ENCODE measurements around the gene ATF7. TPM values are rescaled to one million over a fixed set of nuclear protein-coding genes. Genes with fewer than 3 reads are reported as not detected.
"Not testable (repeated sequence)": the region's sequence is repeated elsewhere in the genome, so short reads cannot be mapped to it uniquely, and the experiment has no call there.

The ATF7 gene
- total RNA-seq, 1 donor from 2014 or later, result 31.5 TPM

DNA sequence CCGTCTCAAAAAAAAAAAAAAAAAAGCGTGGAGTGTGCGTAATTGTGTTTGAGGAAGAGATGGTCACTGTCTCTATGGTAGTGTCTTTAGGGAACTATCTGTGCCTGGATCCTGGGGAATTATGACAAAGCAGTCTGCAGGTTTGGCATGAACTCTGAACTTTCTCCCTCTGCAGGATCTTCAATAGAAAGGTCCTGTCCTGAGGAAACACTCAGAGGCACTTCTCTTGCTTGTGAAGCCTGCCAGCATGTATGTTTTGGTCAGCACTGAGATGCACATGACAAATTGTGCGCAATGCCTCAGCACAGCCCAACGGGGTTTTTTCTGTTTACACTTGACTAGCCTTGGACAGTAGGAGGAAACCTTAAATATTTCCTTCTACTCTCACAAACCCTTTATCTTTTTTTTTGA is 46.6 kb downstream of the ATF7 start:
- Mint-ChIP-seq H3K4me3 (no peak overlapping the region), H3K9me3 (no peaks in the 10 kb centered on the region), H3K36me3 (ENCODE audit: low read depth) (peaks cover 16% of the 10 kb centered on the region), H3K27me3 (no peaks in the 10 kb centered on the region), H3K4me1 (peaks cover 25% of the 10 kb centered on the region), H3K27ac (no peak overlapping the region)
- intact Hi-C loops (cut with micrococcal nuclease), result no loop called here
- DNase-seq, result no peak

DNA sequence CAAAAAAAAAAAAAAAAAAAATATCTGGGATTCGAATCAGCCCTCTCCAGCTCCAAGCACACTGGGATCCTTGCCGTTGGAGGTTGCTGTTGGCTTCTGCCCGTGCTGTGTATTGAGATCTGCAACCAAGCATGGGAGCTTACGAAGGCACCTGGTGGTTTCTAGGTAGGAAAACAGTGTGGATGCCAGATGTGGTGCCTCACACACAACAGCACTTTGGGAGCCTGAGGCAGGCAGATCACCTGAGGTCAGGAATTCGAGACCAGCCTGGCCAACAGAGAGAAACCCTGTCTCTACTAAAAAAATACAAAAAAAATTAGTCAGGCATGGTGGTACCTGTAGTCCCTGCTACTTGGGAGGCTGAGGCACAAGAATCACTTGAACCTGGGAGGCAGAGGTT is 47.4 kb downstream of the ATF7 start:
- no peaks in the 10 kb centered on the region for H3K9me3 Mint-ChIP-seq
- H3K27ac Mint-ChIP-seq, result peak overlapping the region; percentile 20
- no peak for DNase-seq
- intact Hi-C loops (cut with micrococcal nuclease), result no loop called here
- peaks cover 19% of the 10 kb centered on the region for H3K36me3 Mint-ChIP-seq (ENCODE audit: low read depth)
- H3K4me1 Mint-ChIP-seq, result peaks cover 27% of the 10 kb centered on the region
- H3K27me3 Mint-ChIP-seq, result no peaks in the 10 kb centered on the region
- no peak overlapping the region for H3K4me3 Mint-ChIP-seq

DNA sequence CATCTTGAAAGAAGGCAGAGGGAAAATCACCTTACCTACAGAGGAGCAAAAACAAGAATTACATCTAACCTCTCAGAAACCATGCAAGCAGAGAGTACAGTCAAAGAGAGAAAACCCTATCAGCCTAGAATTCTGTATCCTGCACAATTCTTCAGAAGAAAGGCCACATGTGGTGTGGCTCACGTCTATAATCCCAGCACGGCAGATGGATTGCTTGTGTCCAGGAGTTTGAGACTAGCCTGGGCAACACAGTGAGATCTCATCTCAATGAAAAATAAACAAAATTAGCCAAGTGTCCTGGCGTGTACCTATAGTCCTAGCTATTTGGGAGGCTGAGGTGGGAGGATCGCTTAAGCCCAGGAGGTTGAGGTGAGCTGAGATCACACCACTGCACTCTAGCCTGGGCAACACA is 48.2 kb downstream of the ATF7 start:
- H3K27ac Mint-ChIP-seq, result peak overlapping the region; percentile 56

DNA sequence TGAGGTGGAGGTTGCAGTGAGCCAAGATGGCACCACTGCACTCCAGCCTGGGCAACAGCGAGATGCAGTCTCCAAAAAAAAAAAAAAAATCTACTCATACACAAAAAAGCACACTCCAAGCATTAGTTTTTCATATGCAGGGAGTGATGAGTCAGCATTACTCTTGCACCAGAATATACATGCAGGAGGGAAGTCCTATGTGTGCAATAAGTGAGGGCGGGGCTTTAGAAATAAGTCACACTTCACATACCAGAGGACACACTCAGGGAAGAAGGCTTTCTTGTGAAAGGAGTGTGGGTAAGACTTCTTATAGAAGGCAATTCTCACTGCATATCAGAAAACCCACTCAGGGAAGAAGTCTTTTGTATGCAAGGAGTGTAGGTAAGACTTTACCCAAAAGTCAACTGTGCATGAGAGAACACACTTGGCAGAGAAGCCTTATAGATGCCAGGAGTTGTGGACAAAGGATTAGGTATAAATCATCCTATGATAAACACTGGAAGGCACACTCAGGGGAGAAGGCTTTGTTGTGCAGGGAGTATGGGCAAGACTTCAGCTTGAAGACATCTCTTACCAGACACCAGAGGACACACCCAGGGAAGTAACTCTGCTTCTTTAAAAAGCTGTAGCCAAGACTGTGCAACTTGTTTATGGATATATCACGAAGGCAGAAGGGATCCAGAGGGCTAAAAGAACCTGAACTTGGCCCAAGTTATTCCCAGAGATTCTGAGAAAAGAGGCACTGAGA is 50.5 kb downstream of the ATF7 start:
- intact Hi-C loops (cut with micrococcal nuclease), result no loop called here
- Mint-ChIP-seq H3K36me3 (ENCODE audit: low read depth) (peaks cover 21% of the 10 kb centered on the region), H3K9me3 (no peaks in the 10 kb centered on the region), H3K4me3 (no peak overlapping the region), H3K27me3 (no peaks in the 10 kb centered on the region), H3K4me1 (peaks cover 35% of the 10 kb centered on the region), H3K27ac (no peak overlapping the region)
- no peak for DNase-seq

More for the DNA sequence above, 48.2 kb downstream of the ATF7 start:
- no peak for DNase-seq
- intact Hi-C loops (cut with micrococcal nuclease), result no loop called here
- Mint-ChIP-seq H3K4me1 (peaks cover 27% of the 10 kb centered on the region), H3K27me3 (no peaks in the 10 kb centered on the region), H3K9me3 (no peaks in the 10 kb centered on the region), H3K4me3 (peak overlapping the region; percentile 18), H3K36me3 (ENCODE audit: low read depth) (peaks cover 17% of the 10 kb centered on the region)

DNA sequence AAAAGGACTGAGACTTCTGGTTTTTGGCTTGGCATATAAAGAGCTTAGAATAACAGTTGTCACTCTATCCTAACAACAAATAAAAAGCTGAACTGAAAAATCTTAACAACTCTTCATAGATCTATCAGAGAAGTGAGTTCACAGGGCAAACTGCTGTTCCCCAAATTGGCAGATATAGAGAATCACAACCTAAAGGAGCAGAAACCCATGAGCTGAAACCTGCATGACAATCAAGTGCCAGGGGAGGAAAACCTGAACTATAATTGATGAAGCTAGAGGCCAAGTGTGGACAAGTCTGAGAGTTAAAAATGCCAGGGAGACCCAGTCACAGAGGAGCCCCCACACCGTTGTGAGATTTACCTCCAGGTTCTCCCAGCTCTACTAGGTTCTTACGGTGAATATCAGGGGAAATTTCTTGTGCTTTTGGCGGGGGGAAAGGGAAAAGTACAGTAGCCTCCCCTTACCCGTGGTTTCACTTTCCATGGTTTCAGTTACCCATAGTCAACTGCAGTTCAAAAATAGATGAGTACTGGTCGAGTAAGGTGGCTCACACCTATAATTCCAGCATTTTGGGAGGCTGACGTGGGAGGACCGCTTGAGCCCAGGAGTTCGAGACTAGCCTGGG is 53.9 kb downstream of the ATF7 start:
- H3K4me1 Mint-ChIP-seq, result peaks cover 24% of the 10 kb centered on the region
- intact Hi-C loops (cut with micrococcal nuclease), result no loop called here

DNA sequence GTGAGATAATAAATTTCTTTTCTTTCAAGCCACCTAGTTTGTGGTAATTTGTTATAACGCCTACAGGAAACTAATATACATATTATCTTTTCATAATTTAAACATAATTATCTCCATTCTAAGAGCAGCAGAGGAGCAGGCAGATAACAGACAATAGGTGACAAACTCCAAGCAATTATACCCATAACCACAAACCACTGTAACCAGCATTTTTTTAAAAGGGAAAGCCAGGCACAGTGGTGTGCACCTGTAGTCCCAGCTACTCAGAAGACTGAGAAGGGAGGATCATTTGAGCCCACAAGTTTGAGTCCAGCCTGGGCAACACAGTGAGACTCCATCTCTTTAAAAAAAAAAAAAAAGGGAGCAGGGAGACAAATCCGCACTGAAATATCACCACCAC is 54.9 kb downstream of the ATF7 start:
- no peaks in the 10 kb centered on the region for H3K27me3 Mint-ChIP-seq
- H3K36me3 Mint-ChIP-seq (ENCODE audit: low read depth), result peaks cover 18% of the 10 kb centered on the region

More for the DNA sequence above, 53.9 kb downstream of the ATF7 start:
- no peak for DNase-seq
- Mint-ChIP-seq H3K9me3 (no peaks in the 10 kb centered on the region), H3K27ac (peak overlapping the region; percentile 35), H3K4me3 (peak overlapping the region; percentile 5), H3K36me3 (ENCODE audit: low read depth) (peaks cover 18% of the 10 kb centered on the region), H3K27me3 (no peaks in the 10 kb centered on the region)

DNA sequence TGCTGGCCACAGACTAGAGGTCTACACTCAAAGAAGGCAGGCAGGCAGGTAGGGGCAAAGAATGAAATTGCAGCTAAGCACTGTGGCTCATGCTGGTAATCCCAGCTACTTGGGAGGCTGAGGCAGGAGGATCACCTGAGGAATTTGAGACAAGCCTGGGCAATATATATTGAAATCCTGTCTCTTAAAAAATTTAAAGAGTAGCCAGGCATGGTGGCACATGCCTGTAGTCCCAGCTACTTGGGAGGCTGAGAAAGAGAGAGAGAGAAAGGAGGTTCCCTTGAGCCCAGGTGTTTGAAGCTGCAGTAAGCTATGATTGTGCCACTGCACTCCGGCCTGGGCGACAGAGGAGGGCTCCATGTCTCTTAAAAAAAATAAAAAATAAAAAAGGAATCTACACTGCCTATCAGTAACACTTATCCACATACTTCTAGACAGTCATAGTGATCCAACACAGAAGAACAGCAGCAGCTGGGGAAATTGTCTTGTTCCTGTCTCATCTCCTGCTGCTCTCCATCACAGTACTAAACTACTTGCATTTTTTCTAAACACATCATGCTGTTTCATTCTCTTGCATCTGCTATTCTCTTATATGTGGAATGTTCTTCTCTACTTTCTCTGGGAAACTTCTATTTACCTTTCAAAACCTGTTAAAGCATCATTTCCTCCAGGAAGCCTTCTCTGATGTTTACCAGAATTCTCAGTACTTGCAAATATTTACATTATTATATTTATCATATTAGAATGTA is 57.2 kb downstream of the ATF7 start:
- no peak overlapping the region for H3K4me3 Mint-ChIP-seq
- H3K27me3 Mint-ChIP-seq, result no peaks in the 10 kb centered on the region
- peaks cover 10% of the 10 kb centered on the region for H3K36me3 Mint-ChIP-seq (ENCODE audit: low read depth)
- DNase-seq, result no peak
- H3K9me3 Mint-ChIP-seq, result no peaks in the 10 kb centered on the region
- H3K4me1 Mint-ChIP-seq, result peaks cover 17% of the 10 kb centered on the region
- intact Hi-C loops (cut with micrococcal nuclease), result no loop called here
- H3K27ac Mint-ChIP-seq, result no peak overlapping the region

More for the DNA sequence above, 54.9 kb downstream of the ATF7 start:
- H3K9me3 Mint-ChIP-seq, result no peaks in the 10 kb centered on the region
- peaks cover 18% of the 10 kb centered on the region for H3K4me1 Mint-ChIP-seq
- intact Hi-C loops (cut with micrococcal nuclease), result no loop called here
- no peak overlapping the region for H3K4me3 Mint-ChIP-seq
- no peak for DNase-seq
- H3K27ac Mint-ChIP-seq, result no peak overlapping the region

DNA sequence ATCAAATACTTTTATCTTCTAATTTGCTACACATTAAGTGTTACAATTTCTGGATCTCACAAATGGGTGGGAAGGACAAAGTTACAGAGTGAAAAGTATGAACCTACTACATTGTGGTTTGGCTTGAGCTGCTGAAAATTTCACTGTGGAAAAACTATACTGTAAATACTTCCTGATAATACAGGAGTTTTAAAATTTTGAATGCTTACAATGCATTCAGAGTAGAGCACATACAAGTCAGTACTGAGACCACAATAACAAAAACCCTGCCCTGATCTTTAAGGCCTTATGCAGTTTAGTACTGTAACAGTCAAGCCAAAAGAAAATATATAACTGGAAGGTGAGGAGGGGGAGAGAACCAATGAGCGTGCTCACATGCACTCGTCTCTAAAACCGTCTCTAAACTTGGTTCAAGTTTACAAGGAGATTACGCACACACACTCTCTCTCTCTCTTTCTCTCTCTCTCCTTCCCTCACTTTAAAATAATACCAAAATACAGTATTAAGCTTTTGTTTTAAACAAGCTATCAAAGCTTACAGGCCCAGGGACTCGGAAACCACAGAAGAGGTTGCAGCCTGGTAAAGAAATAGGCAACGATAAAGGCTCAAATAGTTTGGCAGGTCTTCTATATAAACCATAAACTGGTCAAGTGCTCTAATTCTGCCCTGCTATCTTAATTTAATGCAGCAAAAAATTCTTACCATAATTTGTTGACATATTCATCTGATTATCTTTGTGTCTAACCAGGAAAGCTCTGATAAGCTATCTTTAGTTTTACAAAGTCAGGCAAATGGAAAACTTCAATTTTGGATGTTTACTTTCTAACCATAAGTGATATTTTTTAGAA is 58.0 kb downstream of the ATF7 start:
- H3K27me3 Mint-ChIP-seq, result no peaks in the 10 kb centered on the region
- intact Hi-C loops (cut with micrococcal nuclease), result no loop called here
- no peak overlapping the region for H3K4me3 Mint-ChIP-seq
- peaks cover 8% of the 10 kb centered on the region for H3K36me3 Mint-ChIP-seq (ENCODE audit: low read depth)
- H3K4me1 Mint-ChIP-seq, result peaks cover 17% of the 10 kb centered on the region
- DNase-seq, result no peak
- no peak overlapping the region for H3K27ac Mint-ChIP-seq
- no peaks in the 10 kb centered on the region for H3K9me3 Mint-ChIP-seq

DNA sequence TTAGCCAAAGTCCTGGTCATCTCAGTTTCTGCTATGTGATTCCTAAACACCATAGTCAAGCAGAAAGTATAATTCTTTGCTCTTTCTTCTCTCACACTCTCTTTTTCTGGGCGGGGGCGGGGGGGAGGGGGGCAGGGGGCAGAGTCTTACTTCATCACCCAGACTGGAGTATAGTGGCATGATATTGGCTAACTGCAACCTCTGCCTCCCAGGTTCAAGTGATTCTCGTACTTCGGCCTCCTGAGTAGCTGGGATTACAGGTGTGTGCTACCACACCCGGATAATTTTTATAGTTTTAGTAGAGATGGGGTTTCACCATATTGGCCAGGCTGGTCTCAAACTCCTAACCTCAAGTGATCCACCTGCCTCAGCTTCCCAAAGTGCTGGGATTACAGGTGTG is 60.8 kb downstream of the ATF7 start:
- Mint-ChIP-seq H3K36me3 (ENCODE audit: low read depth) (peaks cover 14% of the 10 kb centered on the region), H3K4me1 (peaks cover 23% of the 10 kb centered on the region)
- DNase-seq; intact Hi-C loops (cut with micrococcal nuclease); H3K9me3 Mint-ChIP-seq; H3K4me3 Mint-ChIP-seq; H3K27ac Mint-ChIP-seq; H3K27me3 Mint-ChIP-seq: not testable (repeated sequence)

DNA sequence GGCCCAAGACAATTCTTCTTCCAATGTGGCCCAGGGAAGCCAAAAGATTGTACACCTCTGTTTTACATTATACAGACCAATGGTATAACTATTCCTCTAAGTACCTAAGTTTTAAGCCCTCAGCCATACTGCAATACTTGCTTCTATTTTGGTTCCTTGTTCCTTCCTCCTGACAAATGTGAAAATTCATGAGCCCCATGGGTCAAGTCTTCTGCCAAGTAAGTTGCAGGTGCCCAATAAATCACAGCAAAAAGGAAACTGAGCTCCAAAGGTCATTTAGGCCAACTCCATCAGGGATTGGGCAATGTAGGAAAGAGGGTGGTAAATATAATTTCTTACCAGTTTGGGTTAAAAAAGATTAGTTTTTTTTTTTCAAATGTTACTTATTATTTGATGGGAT is 61.2 kb downstream of the ATF7 start:
- Mint-ChIP-seq H3K9me3 (no peaks in the 10 kb centered on the region), H3K27ac (no peak overlapping the region), H3K4me3 (no peak overlapping the region), H3K4me1 (peaks cover 23% of the 10 kb centered on the region), H3K36me3 (ENCODE audit: low read depth) (peaks cover 14% of the 10 kb centered on the region), H3K27me3 (no peaks in the 10 kb centered on the region)
- no peak for DNase-seq
- intact Hi-C loops (cut with micrococcal nuclease), result loop anchor here (5.0 kb wide), 1 partner anchor 62 kb away; the partner anchor contains the start of gene ATF7

DNA sequence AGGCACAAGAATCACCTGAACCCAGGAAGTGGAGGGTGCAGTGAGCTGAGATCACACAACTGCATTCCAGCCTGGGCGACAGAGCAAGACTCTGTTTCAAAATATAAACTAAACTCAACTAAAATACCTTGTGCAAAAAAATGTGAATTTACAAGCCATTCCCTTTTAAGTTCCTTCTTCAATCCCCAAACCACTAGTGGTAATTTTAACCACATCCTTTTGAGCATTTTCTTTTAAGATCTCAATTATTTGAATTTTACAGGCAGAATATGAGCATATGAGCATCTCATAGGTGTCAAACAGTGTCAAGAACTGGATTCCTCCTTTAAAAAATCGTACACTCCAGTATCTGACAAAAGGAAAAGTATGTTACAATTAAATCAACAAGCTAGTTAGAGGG is 61.9 kb downstream of the ATF7 start:
- Mint-ChIP-seq H3K36me3 (ENCODE audit: low read depth) (peaks cover 14% of the 10 kb centered on the region), H3K9me3 (no peaks in the 10 kb centered on the region), H3K4me1 (peaks cover 23% of the 10 kb centered on the region), H3K4me3 (no peak overlapping the region), H3K27ac (no peak overlapping the region), H3K27me3 (no peaks in the 10 kb centered on the region)
- intact Hi-C loops (cut with micrococcal nuclease), result loop anchor here (5.0 kb wide), 1 partner anchor 63 kb away; the partner anchor contains the start of gene ATF7
- DNase-seq, result no peak

DNA sequence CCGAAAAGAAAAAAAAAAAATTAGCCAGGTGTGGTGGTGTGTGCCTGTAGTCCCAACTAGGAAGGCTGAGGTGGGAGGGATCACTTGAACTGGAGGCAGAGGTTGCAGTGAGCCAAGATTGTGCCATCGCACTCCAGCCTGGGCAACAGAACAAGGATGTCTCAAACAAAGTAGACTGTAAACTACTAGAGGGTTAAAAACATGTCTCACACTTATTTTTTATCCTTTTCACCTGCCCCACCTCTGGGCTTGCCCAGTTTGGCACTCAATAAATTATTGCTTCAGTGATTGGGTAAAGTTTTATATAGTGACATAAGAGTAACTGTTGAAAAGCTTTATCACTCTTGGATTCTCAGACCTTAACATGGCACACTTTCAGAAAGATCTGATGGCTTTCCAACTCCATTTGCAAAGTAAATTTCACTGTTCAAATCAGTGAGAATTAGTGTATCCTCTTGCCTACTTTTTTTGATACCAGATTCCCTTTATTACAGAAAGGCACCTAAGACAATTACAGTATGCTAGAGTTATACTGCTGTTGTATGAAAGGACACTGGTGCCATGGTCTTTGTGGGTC is 62.6 kb downstream of the ATF7 start:
- no peaks in the 10 kb centered on the region for H3K27me3 Mint-ChIP-seq
- peaks cover 24% of the 10 kb centered on the region for H3K4me1 Mint-ChIP-seq
- no peaks in the 10 kb centered on the region for H3K9me3 Mint-ChIP-seq
- H3K27ac Mint-ChIP-seq, result no peak overlapping the region
- H3K4me3 Mint-ChIP-seq, result no peak overlapping the region
- H3K36me3 Mint-ChIP-seq (ENCODE audit: low read depth), result peaks cover 14% of the 10 kb centered on the region
- intact Hi-C loops (cut with micrococcal nuclease), result loop anchor here (5.0 kb wide), 1 partner anchor 64 kb away; the partner anchor contains the start of gene ATF7
- no peak for DNase-seq

DNA sequence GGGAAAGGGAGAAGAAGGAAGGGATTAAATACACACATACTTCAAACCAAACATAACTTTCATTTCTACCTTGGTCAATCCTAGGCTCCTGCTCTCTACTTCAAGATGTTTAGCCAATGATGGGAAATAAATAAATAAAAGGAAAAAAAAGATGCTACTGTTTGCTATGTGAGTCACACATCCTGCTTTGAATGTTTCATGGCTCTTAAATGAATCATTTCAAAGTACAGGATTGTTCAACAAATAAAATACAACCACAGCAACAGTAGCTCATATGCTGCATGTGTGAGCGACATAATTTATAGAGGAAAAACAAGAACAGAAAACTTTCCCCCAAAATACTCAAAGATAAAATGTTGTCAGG is 64.6 kb downstream of the ATF7 start:
- no peaks in the 10 kb centered on the region for H3K27me3 Mint-ChIP-seq
- H3K9me3 Mint-ChIP-seq, result no peaks in the 10 kb centered on the region
- no peak for DNase-seq
- peaks cover 15% of the 10 kb centered on the region for H3K36me3 Mint-ChIP-seq (ENCODE audit: low read depth)
- H3K27ac Mint-ChIP-seq, result peak overlapping the region; percentile 64
- peaks cover 30% of the 10 kb centered on the region for H3K4me1 Mint-ChIP-seq
- intact Hi-C loops (cut with micrococcal nuclease), result loop anchor here (5.0 kb wide), 1 partner anchor 66 kb away; the partner anchor contains the start of gene ATF7
- H3K4me3 Mint-ChIP-seq, result no peak overlapping the region

All from activated CD4-positive, alpha-beta T cell treated with anti-CD3 and anti-CD28 coated beads, Interleukin-2, amount 10 ng/mL, durations not matched to agents 24 days and 14 days (primary cell).